Activated CD8-positive, alpha-beta memory T cell treated with anti-CD3 and anti-CD28 coated beads, Interleukin-2, amount 50 U/mL, for 24 hours (primary cell): ENCODE results near the gene ARHGAP1.
"Not testable (repeated sequence)": the region's sequence is repeated elsewhere in the genome, so short reads cannot be mapped to it uniquely, and the experiment has no call there.

Source experiments
- DNase-seq: peaks from one replicate; pipeline ENCODE4 v3.0.0-alpha.2; 2020; ENCODE audit errors: extremely low read depth

The ARHGAP1 gene

GRCh38 chr11:46723359-46723680 lies 22.9 kb upstream of the ARHGAP1 start:
- DNase-seq, result no peak

- no peak for DNase-seq
Observed at GRCh38 chr11:46722566-46723358, 22.3 kb upstream of the ARHGAP1 start.

- DNase-seq, result no peak
Observed at GRCh38 chr11:46721286-46721685, 20.9 kb upstream of the ARHGAP1 start.

- DNase-seq, result no peak
Observed at GRCh38 chr11:46719543-46720218, 19.3 kb upstream of the ARHGAP1 start.

- no peak for DNase-seq
Observed at GRCh38 chr11:46719048-46719542, 18.7 kb upstream of the ARHGAP1 start, which contains the start of gene F2. TSS of gene F2 (plus strand) at chr11:46719213. CDS start at chr11:46719236, 23 bp downstream.

GRCh38 chr11:46718155-46719019 lies 18.0 kb upstream of the ARHGAP1 start:
- no peak for DNase-seq

GRCh38 chr11:46717825-46718154 lies 17.4 kb upstream of the ARHGAP1 start:
- DNase-seq, result not testable (repeated sequence)

- no peak for DNase-seq
Observed at GRCh38 chr11:46712874-46713576, 12.6 kb upstream of the ARHGAP1 start.

GRCh38 chr11:46711303-46711702 lies 10.9 kb upstream of the ARHGAP1 start:
- DNase-seq, result no peak

GRCh38 chr11:46710821-46711269 lies 10.4 kb upstream of the ARHGAP1 start:
- no peak for DNase-seq

GRCh38 chr11:46709351-46709750 lies 8.9 kb upstream of the ARHGAP1 start:
- DNase-seq, result not testable (repeated sequence)

GRCh38 chr11:46706886-46707285 lies 6.5 kb upstream of the ARHGAP1 start:
- DNase-seq, result no peak

- no peak for DNase-seq
Observed at GRCh38 chr11:46705070-46705688, 4.8 kb upstream of the ARHGAP1 start.

GRCh38 chr11:46701078-46701654 lies 747 bp upstream of the ARHGAP1 start:
- no peak for DNase-seq

GRCh38 chr11:46698597-46698996 lies 1.8 kb downstream of the ARHGAP1 start:
- DNase-seq, result no peak

- DNase-seq, result no peak
Observed at GRCh38 chr11:46697723-46698122, 2.7 kb downstream of the ARHGAP1 start.

GRCh38 chr11:46697303-46697702 lies 3.1 kb downstream of the ARHGAP1 start:
- DNase-seq, result no peak

- DNase-seq, result no peak
Observed at GRCh38 chr11:46696212-46696558, 4.2 kb downstream of the ARHGAP1 start.

GRCh38 chr11:46695345-46696211 lies 4.8 kb downstream of the ARHGAP1 start:
- no peak for DNase-seq

- DNase-seq, result no peak
Observed at GRCh38 chr11:46694607-46695006, 5.8 kb downstream of the ARHGAP1 start.
